HuH-7 (cell line): Measurements from ENCODE around the gene KBTBD2.
"Not testable (repeated sequence)": the region's sequence is repeated elsewhere in the genome, so short reads cannot be mapped to it uniquely, and the experiment has no call there.

Experiments used
- DNase-seq: peaks from one replicate; pipeline ENCODE4 v3.0.0; 2011; ENCODE audit warnings: low spot score

The KBTBD2 gene

GRCh38 chr7:32855837-32856775 is 35.5 kb downstream of the KBTBD2 start:
- DNase-seq = not testable (repeated sequence)

- DNase-seq = not testable (repeated sequence)
These were observed 40.9 kb downstream of the KBTBD2 start for GRCh38 chr7:32850654-32851053.

- DNase-seq = not testable (repeated sequence)
These were observed 42.9 kb downstream of the KBTBD2 start for GRCh38 chr7:32848655-32849054.

DNA sequence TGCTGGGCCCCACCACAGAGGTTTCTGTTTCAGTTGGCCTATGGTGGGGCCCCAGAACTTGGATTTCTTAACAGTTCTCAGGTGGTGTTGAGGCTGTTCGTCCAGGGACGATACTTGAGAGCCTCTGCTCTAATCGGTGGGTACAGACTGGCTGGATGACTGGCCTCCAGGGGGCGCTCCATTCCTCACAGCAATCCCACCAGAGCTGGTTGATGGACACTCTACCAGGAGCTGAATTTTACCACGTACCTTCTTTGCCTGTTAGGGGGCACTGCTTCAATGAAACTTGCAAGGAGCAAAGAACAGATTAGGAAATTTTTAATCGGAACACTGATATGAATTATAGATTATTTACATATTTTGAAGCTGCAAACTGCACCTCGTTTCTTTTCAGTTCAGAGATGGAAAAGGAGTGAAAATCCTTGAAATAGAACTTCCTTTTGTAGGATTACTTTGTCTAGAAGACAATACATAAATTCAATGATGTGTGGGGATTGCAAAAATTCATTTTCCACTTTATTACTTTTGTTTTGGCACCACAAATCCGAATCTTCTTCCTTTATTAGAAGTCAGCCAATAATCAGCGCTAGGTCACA is 44.8 kb downstream of the KBTBD2 start:
- peak; percentile 68 for DNase-seq

DNA sequence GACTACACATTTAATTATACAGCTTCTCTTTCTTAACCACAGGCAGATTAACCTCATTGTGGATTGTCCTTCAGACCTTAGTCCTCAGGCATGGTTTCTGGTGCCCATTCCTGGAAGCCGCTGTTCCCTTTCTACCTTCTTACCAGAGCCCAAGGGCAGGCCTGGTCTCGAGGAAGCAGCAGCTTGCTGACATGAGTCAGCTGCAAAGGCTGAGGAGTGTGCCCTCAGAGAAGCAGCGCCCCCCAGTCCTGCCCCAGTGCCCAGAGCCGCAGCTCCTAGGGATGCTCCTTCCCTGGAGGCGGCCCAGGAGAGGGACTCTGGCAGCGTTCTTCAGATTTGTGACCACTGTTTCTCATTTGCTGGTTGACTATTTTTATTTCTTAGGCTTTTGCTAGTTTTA is 46.8 kb downstream of the KBTBD2 start:
- DNase-seq = not testable (repeated sequence)

DNA sequence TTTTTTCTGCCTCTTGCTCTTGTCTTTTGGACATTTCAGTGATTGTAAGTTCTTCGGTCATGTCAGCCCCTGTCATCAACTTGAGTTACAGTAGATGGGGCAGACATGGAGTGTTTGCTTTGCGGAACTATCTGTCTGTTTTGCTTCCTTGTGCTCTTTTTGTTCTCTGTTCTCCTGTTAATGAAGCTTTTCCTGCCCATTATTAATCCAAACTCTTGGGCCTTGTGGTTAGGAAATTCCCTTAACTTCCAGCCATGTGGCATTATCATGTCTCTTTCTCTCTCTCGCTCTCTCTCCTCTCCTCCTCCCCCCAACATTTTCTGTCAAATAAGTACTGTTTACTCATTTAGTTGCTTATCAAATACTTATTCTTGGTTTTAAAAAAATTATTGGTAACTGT is 47.8 kb downstream of the KBTBD2 start:
- not testable (repeated sequence) for DNase-seq

GRCh38 chr7:32839846-32840245 is 51.7 kb downstream of the KBTBD2 start:
- DNase-seq = not testable (repeated sequence)

DNA sequence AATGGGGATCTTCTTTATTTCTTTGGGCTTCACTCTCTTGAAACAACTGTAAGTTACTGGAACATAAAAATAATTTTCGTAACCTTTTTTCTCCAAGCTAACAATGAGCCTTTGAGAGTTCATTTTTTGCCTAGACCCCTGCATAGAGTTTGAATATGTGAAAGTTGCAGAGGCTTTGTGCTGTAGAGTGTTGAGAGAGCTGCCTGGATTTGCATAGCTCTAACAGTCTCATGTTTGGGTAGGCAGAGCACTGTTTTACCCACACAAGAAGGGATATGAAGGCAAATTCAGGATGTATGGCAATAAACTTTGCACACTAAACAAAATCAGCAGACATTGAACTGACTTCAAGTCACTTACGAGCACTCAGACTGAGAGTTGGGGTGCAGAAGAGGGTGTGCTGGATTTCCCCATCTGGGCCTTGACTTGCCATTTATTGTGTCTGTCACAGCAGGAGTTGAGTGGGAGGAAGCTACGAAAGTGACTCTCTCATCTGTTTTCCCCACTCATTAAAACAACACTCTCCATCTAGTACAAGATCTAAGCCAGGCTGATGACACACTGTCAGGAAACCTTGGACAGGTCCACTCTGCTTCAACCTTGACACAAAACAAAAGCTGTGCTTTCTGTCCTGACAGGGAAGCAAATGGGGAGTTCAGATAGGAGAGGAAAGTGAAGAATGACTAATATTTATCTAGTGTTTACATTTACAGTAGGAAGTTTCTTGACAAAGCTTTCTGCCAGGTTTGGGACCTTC is 62.4 kb downstream of the KBTBD2 start:
- DNase-seq = not testable (repeated sequence)
